Endothelial cell of umbilical vein (primary cell): ENCODE results near the gene PGP.

Experiments
- CTCF ChIP-seq, 2 donors: IDR thresholded peaks; 1 replicate in 1 of 2; 2 replicates in 1 of 2; pipeline ENCODE4 v1.5.1; 2011; ENCODE audit warnings: low read length in 2 of 2, mild to moderate bottlenecking in 2 of 2, moderate library complexity in 2 of 2, control low read depth in 1 of 2, inconsistent platforms in 1 of 2, low read depth in 1 of 2; ENCODE audit not compliant: insufficient read depth in 1 of 2; ENCODE audit errors: extremely low read depth in 1 of 2
- EZH2 ChIP-seq: IDR thresholded peaks from 2 replicates; pipeline ENCODE4 v1.6.1; 2012; ENCODE audit warnings: borderline replicate concordance, low read depth, mild to moderate bottlenecking, moderate library complexity, low read length, inconsistent platforms; ENCODE audit not compliant: severe bottlenecking
- FOS ChIP-seq: IDR thresholded peaks from 2 replicates; pipeline ENCODE4 v1.6.1; 2011; ENCODE audit warnings: mild to moderate bottlenecking, low read length, moderate library complexity, borderline replicate concordance; ENCODE audit not compliant: insufficient read depth
- GATA2 ChIP-seq: IDR thresholded peaks from 2 replicates; pipeline ENCODE4 v1.7.0; 2011; ENCODE audit warnings: low read depth, mild to moderate bottlenecking, moderate library complexity, mixed read lengths, low read length; ENCODE audit not compliant: insufficient read length, insufficient read depth
- JUN ChIP-seq: IDR thresholded peaks from 2 replicates; pipeline ENCODE4 v1.6.1; 2011; ENCODE audit warnings: borderline replicate concordance, low read depth; ENCODE audit not compliant: insufficient read length, insufficient read depth
- MAX ChIP-seq: IDR thresholded peaks from 2 replicates; pipeline ENCODE4 v1.6.1; 2011; ENCODE audit not compliant: insufficient read depth, insufficient read length
- MYC ChIP-seq: IDR thresholded peaks from one replicate; pipeline ENCODE4 v1.6.1; 2011; ENCODE audit warnings: mild to moderate bottlenecking, low read depth, low read length
- POLR2A ChIP-seq: IDR thresholded peaks from 2 replicates; pipeline ENCODE4 v1.6.1; 2012; ENCODE audit warnings: low read depth, mild to moderate bottlenecking, control low read depth, low read length
- POLR2AphosphoS5 ChIP-seq: IDR thresholded peaks from 2 replicates; pipeline ENCODE4 v1.6.1; 2012; ENCODE audit warnings: low read depth, mild to moderate bottlenecking, control low read depth, low read length, moderate library complexity; ENCODE audit not compliant: insufficient read depth

- TF ChIP-seq MAX: no peak
- no peak for TF ChIP-seq CTCF (IDR thresholded peaks at IDR 0.05; ENCODE audit: extremely low read depth in 1 of 2, insufficient read depth in 1 of 2, low read depth in 1 of 2, low read length in 2 of 2)
- no peak for TF ChIP-seq POLR2A
- no peak for TF ChIP-seq EZH2
- no peak for TF ChIP-seq POLR2AphosphoS5
- no peak for TF ChIP-seq FOS
- no peak for TF ChIP-seq MYC
- no peak for TF ChIP-seq JUN
- no peak for TF ChIP-seq GATA2
Measured at GRCh38 chr16:2179576-2179975, 35.1 kb downstream of the PGP start.
